DOHH2 (cell line): ENCODE measurements around the gene KRT20.

Experiments
- CTCF ChIP-seq: fragments of 200-600 bp; sonication (generic); IDR thresholded peaks from one replicate; pipeline ENCODE4 v1.5.1; 2014; ENCODE audit warnings: antibody characterized with exemption, mild to moderate bottlenecking, low read depth, low read length; ENCODE audit not compliant: poor library complexity, severe bottlenecking
- EZH2phosphoT487 ChIP-seq: fragments of 200-600 bp; sonication (generic); IDR thresholded peaks from 2 replicates; pipeline ENCODE4 v1.6.1; 2017; ENCODE audit warnings: borderline replicate concordance, mild to moderate bottlenecking, antibody characterized with exemption, low read length, moderate library complexity, mixed read lengths

GRCh38 chr17:40850293-40850972 lies 34.6 kb downstream of the KRT20 start:
- TF ChIP-seq CTCF (no peak), EZH2phosphoT487 (no peak)
